KMS-11 (cell line): ENCODE results near the gene STK40.

ENCODE experiments used
- H2AFZ ChIP-seq: fragments of 200-600 bp; sonication (generic); 2 replicates; pipeline ENCODE4 v1.6.1; 2016; ENCODE audit warnings: antibody characterized with exemption, mixed run types, low read depth
- H3K27ac ChIP-seq: fragments of 200-600 bp; sonication (generic); 2 replicates; pipeline ENCODE4 v1.6.1; 2016; ENCODE audit warnings: mild to moderate bottlenecking, mixed run types
- H3K27me3 ChIP-seq: fragments of 200-600 bp; sonication (generic); 2 replicates; pipeline ENCODE4 v1.6.1; 2017; ENCODE audit warnings: mild to moderate bottlenecking, low read depth, mixed run types, moderate library complexity; ENCODE audit not compliant: insufficient read depth
- H3K36me3 ChIP-seq: fragments of 200-600 bp; sonication (generic); 2 replicates; pipeline ENCODE4 v1.6.1; 2017; ENCODE audit warnings: mild to moderate bottlenecking, mixed run types; ENCODE audit not compliant: insufficient read depth
- H3K4me1 ChIP-seq: fragments of 200-600 bp; sonication (generic); 2 replicates; pipeline ENCODE4 v1.6.1; 2016; ENCODE audit warnings: mild to moderate bottlenecking, low read depth, mixed run types; ENCODE audit not compliant: poor library complexity, severe bottlenecking
- H3K4me2 ChIP-seq: fragments of 200-600 bp; sonication (generic); 2 replicates; pipeline ENCODE4 v1.7.0; 2016; ENCODE audit warnings: mild to moderate bottlenecking, mixed run types
- H3K4me3 ChIP-seq: fragments of 200-600 bp; sonication (generic); IDR thresholded peaks from 2 replicates; pipeline ENCODE4 v1.6.1; 2017; ENCODE audit warnings: low read depth, low read length, mixed read lengths; ENCODE audit not compliant: insufficient read depth
- H3K79me2 ChIP-seq: fragments of 200-600 bp; sonication (generic); 2 replicates; pipeline ENCODE4 v1.6.1; 2016; ENCODE audit warnings: low read depth, mixed run types; ENCODE audit not compliant: insufficient read depth
- H3K9ac ChIP-seq: fragments of 200-600 bp; sonication (generic); 2 replicates; pipeline ENCODE4 v1.6.1; 2016; ENCODE audit warnings: mild to moderate bottlenecking, mixed run types
- H4K20me1 ChIP-seq: fragments of 200-600 bp; sonication (generic); 2 replicates; pipeline ENCODE4 v1.6.1; 2016; ENCODE audit warnings: mild to moderate bottlenecking, mixed run types; ENCODE audit not compliant: insufficient read depth
- CTCF ChIP-seq: fragments of 200-600 bp; sonication (generic); conservative IDR thresholded peaks from 2 replicates; pipeline ENCODE4 v1.6.1; 2017; ENCODE audit warnings: low read depth, mild to moderate bottlenecking, antibody characterized with exemption, low read length, moderate library complexity, mixed read lengths

The STK40 gene

GRCh38 chr1:36383240-36383639 is 2.5 kb downstream of the STK40 start:
- no peak overlapping the region for H3K4me2 ChIP-seq
- H4K20me1 ChIP-seq: no peaks in the 10 kb centered on the region
- no peak overlapping the region for H3K27ac ChIP-seq
- peaks cover 41% of the 10 kb centered on the region for H3K79me2 ChIP-seq
- no peak overlapping the region for H2AFZ ChIP-seq
- peaks cover 32% of the 10 kb centered on the region for H3K4me1 ChIP-seq
- no peak overlapping the region for H3K9ac ChIP-seq
- no peak for TF ChIP-seq CTCF
- H3K27me3 ChIP-seq: no peaks in the 10 kb centered on the region
- no peak overlapping the region for H3K4me3 ChIP-seq
- no peaks in the 10 kb centered on the region for H3K36me3 ChIP-seq

GRCh38 chr1:36382669-36383068 is 3.1 kb downstream of the STK40 start:
- Histone ChIP-seq H3K27me3 (no peaks in the 10 kb centered on the region), H3K4me2 (no peak overlapping the region), H3K79me2 (peaks cover 41% of the 10 kb centered on the region), H3K4me1 (peaks cover 27% of the 10 kb centered on the region), H4K20me1 (no peaks in the 10 kb centered on the region), H3K9ac (no peak overlapping the region), H2AFZ (no peak overlapping the region), H3K36me3 (no peaks in the 10 kb centered on the region), H3K27ac (no peak overlapping the region), H3K4me3 (no peak overlapping the region)
- no peak for TF ChIP-seq CTCF

GRCh38 chr1:36382231-36382630 is 3.5 kb downstream of the STK40 start:
- Histone ChIP-seq H3K79me2 (peaks cover 41% of the 10 kb centered on the region), H2AFZ (no peak overlapping the region), H3K4me1 (peaks cover 22% of the 10 kb centered on the region), H3K4me2 (no peak overlapping the region), H3K27me3 (no peaks in the 10 kb centered on the region), H3K27ac (no peak overlapping the region), H4K20me1 (no peaks in the 10 kb centered on the region), H3K9ac (no peak overlapping the region), H3K36me3 (no peaks in the 10 kb centered on the region), H3K4me3 (no peak overlapping the region)
- TF ChIP-seq CTCF: no peak

- Histone ChIP-seq H3K4me3 (no peak overlapping the region), H3K27ac (no peak overlapping the region), H2AFZ (no peak overlapping the region), H4K20me1 (no peaks in the 10 kb centered on the region), H3K9ac (no peak overlapping the region), H3K36me3 (no peaks in the 10 kb centered on the region), H3K4me2 (no peak overlapping the region), H3K79me2 (peaks cover 49% of the 10 kb centered on the region), H3K4me1 (peaks cover 15% of the 10 kb centered on the region), H3K27me3 (no peaks in the 10 kb centered on the region)
- no peak for TF ChIP-seq CTCF
Measured at GRCh38 chr1:36381405-36381804, 4.3 kb downstream of the STK40 start.
